Retina (tissue), 1 donor: ENCODE data around the gene SERPINA10.
"Not testable (repeated sequence)": the region's sequence is repeated elsewhere in the genome, so short reads cannot be mapped to it uniquely, and the experiment has no call there.

Experiments
- DNase-seq: peaks from one replicate; pipeline ENCODE4 v3.0.0-alpha.2; 2016

SERPINA10 gene

DNA sequence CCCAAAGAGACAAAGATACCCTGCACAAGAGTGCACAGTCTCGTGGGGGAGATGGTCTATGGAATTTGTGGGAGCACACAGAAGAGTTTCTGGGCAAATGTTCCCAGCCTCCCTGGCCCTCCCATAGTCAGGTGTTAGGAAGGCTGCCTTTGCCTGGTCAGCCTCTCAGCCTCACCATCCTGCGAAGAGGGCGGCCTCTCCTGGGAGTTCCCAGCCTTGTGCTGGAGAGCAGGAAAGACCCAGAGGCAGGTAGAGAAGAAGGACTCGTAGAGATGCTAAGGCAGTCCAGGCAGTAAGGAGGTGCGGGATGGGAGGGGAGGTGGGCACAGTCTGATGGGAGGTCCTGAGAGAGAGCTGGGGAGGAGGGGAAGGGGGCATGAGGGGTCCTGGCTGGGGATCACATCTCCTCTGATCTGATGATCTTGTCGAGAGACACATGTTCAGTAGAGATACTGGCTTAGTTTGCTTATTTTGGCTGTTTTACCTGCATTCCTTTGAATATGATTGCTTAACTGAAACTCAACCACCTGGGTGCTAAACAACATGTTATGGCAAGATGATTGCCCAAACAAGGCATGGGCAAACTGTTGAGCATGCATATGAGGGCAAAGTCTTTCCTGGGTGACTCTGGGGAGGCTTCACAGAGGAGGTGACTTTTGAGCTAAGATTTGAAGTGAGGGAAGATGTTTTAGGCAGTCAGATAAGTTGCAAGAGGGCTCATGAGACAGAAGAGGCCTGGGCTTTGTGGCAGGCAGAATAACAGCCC lies 19.6 kb upstream of the SERPINA10 start:
- DNase-seq, result no peak

DNA sequence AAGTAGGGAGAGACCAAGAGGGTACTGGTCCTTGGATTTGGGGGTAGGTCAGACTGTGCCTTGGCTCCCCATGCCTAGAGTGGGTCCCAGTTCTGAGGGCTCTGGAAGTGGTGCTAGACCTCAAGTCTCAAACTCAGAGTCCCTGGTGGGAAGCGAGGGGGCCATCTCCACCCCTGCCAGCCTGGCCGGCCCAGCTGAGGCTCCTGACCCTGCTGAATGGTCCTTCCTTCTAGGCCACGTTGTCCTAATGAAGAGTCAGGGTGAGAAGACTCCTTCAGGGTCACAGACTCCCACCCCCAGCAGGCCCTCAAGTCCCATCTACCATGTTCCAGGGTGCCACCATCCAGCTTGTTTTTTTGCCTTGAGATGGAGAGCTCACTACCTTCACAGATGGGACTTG lies 17.2 kb upstream of the SERPINA10 start:
- no peak for DNase-seq

DNA sequence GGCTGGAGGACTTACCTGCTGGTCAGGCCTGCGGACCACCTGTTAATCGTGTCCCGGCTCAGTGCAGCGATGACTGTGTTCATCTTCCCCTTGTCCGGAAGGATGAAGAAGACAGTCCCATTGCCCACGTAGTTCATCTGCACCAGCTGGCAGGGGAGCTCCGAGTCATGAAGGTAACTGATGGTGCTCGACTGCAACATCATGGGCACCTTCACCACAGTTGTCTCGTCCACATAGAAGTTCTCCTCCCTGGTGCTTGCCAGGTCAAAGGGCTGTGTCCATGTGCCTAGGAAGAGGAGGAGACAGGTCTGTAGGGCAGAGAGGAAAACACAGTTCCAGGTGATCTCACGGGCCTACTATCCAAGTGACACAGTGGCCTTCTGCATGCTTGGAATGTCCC lies 16.7 kb upstream of the SERPINA10 start:
- no peak for DNase-seq

DNA sequence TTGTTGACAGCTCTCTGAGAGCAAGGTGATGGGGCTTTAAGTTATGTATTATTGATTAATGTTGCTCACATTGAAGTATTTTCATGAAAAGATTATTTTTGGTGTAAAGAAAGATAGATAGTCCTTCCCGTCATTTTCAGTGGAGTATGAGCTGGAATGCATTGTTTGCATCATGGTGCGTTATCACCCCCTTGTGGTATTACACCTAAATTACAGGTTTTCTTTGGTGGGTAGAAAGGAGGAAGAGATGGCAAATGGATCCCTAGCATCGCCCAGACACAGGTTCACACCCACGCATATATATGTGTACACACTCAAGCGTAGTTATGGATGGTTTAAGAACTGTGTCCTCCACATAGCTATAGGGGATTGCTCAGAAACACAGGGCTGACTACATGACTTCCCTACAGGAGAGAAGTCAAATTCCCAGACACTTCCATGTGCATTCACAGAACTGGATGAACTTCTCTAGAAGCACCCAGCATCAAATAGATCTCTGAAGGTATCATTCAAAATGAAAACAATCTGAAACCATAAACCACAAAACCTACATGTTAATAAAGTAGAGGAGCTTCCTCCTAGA lies 14.4 kb upstream of the SERPINA10 start:
- no peak for DNase-seq

DNA sequence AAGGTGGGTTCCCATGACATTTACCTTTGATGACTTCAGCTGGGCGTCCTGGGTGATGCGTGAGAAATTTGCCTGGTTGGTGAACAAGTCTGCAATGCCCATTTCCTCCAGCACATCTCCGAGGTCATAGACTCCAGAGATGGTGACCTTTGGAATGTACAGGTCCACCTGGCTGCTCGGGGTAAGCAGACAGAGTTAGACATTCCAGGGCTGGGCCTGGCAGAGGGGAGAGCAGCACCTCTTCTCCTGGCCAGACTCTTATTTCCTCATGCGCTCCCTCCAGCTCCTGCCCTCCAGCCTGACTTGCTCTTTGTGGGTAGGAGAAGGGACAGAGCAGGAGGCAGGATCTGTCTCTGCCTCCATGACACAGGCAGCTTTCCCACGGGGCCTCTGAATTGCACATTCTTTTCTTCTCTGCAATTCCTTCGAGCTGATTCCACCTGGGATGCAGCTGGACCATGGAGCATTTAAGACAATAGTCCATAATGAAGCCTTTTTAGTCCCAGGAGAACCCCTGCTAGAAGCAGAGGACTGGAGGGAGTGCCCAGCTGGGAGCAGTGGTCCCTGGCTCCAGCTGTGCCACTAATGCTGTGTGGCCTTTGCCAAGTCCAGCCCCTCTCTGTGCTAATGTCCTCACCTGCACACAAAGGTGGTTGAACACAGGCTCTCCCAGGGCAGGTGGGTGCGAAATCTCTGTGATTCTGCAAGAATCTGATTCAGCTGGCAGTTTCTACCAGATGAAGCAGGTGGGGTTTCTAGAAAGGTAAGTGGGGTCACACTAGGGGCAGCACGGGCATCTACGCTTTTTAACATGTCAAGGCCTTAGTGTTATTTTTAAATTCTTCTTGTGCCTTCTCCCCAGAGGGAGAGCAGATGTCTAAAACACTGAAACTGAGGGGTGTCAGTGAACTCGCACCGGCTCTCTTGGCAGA lies 13.2 kb upstream of the SERPINA10 start:
- no peak for DNase-seq

DNA sequence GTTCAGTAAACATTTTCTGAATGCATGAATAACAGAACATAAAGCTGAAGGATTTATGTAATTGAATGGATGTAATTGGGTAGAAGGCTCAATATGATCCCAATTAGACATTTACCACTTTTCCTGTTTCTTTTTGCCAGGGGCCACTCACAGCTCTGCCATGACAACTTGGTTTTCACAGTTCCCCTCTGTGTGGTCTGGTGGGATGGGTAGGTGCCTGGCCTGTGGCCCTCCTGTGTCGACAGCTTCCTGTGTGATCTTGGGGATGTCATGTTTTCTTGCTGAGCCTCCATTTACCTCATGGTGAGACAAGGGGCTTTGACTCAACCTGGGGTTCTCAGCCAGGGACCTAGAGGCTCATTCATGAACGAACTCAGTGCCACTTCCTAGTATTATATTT lies 12.6 kb upstream of the SERPINA10 start:
- no peak for DNase-seq

DNA sequence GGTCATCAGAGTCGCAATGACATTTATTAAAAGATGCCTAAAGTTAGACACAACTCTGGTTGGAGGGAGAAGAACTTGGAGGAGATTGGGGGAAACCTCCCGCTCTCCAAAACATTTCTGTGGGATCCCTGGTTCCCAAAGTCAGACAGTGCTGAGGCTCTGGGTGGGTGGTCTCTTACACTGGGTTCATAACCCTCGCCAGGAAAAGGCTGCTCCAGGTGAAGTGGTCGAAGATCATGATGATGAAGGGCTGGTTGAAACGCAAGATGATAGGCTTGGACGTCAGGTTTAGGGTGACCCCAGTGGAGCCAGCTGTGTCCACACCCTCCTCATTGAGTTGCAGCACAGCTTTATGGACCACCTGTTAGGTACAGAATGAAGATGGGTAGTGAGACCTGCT lies 11.2 kb upstream of the SERPINA10 start:
- DNase-seq, result no peak

DNA sequence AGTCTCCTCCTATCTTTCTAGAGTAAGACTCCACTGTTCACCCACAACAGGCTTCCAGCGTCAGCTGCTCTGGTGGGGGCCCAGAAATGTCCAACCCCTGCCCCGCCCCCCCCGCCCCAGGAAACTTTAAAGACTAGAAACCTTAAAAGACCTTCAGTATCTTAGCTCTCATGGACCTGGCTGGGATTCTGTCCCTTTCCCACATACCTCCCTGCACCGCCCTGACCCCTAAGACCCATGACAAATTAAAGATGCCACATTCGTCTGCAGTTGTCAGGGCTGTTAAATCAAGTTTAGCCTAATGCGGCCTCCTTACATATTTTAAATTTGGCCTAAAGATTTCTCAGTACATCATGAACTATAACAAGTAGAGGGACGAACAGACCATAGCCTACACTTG lies 10.0 kb upstream of the SERPINA10 start:
- DNase-seq, result no peak

DNA sequence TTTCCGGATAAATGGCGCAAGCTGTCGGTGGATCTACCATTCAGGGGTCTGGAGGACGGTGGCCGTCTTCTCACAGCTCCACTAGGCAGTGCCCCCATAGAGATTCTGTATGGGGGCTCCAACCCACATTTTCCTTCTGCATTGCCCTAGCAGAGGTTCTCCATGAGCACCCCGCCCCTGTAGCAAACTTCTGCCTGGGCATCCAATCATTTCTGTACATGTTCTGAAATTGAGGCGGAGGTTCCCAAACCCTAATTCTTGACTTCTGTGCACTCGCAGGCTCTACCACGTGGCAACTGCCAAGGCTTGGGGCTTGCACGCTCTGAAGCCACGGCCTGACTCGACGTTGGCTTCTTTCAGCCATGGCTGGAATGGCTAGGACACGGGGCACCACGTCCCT lies 5.1 kb upstream of the SERPINA10 start:
- DNase-seq, result no peak

DNA sequence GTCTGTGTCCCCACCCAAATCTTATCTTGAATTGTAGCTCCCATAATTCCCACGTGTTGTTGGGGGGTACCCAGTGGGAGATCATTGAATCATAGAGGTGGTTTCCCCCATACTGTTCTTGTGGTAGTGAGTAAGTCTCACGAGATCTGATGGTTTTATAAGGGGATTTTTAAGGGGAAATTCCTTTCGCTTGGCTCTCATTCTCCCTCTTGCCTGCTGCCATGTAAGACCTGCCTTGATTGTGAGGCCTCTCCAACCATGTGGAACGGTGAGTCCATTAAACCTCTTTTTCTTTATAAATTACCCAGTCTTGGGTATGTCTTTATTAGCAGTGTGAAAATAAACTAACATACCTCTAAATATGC lies 3.1 kb upstream of the SERPINA10 start:
- DNase-seq, result not testable (repeated sequence)

DNA sequence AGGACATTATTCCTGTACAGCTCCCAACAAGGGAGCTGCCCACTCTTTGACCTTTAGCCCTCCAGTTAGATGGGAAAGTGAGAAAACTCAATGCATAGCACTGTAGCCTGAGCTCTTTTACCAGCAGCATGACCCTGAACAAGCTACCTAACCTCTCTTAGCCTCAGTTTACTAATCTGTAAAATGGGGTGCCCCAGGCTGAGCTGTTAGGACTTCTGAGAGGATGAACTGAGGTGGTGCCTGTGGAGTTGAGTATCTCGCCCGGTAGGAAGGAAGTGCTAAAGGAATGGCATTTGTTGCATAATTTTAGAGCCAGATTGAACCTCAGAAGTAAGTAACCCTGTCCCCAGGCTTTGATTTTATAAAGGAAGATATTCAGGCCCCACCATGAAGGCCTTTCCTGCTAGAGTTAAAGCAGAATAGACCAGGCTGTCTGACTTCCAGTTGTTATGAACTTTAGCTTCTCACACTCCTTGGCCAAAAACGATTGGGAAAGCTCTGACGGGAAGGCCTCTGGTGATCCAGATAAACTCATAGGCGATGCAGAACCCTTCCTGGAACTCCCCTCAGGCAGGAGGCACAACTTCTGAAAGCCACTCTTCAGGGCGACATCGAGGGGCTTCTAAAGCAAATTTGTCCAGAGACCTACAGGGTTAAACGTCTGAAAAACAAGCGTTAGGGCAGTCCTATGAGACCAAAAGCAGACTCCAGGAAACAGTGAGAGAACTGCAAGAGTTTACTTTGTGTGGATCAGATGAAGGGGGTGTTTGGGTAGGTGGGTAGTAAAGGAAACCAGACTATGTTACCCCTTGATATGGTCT lies 2.5 kb upstream of the SERPINA10 start:
- DNase-seq, result no peak

DNA sequence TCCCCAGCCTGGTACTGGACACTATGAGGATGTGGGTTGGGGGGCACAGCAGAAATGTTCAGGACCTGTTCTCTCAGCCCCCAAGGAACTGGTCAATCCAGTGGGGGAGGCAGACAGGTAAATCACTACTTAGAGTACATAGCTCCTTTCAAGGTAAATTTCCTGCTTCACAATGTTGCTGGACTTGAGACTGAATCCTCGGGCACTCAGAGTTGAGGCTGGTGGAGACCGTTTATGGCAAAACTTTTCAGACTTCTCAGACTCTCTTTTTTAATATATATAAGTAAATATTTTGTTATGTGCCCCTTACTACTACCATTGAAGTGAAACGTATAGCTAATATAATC lies 483 bp upstream of the SERPINA10 start:
- DNase-seq, result no peak

DNA sequence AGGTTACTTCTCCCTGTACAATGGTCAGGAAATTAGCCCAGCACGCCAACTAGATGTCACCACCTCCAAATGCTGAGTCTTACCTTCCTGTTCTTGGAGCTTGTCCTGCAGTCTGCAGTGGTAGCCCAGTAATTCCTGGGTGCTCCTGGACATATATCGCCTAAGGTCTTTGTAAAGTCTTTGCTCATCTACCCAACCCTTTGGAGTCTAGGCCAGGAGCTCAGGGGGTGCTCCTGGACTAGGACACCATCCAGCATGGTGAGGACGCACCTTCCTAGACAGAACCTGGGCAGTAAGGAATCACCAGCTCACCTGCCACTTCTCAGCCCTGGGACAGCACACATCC lies 569 bp downstream of the SERPINA10 start:
- no peak for DNase-seq

DNA sequence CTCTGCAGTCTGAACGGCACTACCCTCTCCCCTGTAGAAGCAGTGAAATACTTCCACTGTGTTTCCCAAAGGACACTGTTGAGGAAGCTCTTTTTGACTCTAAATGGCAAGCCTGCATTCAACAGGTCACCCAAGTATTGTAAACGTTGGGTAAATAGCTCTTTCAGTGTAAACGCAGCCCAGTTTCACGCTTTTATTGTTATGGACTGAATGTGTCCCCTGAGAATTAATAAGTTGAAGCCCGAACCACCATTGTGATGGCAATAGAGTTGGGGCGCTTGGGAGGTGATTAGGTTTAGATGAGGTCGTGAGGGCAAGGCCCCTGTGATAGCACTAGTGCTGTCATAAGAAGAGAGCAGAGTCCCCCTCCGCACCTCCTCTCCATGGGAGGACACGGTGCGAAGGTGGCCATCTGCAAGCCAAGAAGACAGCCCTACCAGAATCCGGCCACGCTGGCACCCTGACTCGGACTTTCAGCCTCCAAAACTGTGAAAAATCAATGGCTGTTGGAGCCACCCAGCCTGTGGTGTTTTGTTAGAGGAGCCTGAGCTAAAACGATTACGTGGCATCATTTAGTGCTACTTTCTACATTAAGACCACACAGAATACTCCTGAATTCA lies 1.1 kb downstream of the SERPINA10 start:
- no peak for DNase-seq

DNA sequence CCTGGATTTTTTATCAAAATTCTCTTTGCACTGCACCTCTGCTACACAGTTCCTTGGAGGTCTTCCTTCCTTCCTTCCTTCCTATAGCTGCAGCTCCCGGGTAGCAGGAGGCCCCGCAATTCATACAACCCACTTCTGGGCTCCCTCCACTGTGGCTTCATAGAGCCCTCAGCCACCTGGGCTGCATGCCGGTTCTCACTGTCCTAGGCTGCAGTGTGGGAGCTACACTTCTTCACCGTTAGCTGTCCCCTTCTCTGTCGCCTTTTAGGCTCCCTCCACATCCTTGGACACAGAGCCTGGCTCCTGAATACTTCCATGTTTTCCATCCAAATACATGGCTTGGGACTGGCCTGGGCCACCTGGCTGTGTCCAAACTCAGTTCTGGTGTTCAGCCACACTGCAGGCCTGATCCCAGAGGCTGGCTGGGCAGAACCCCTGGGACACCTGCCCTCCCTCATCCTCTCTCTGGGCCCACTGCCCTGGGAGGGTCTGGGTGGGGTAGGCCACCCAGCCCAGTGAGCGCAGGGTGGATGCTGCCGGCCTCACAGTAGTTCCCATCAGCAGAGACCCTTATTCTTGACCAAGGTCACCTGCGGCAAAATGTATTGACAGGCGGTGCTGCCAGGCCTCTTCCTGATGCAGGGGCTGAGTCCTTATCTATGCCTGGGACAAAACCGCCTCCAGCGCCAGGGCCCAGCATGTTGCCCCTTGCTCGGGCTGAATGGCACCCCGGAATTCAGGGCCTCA lies 1.7 kb downstream of the SERPINA10 start:
- DNase-seq, result no peak

DNA sequence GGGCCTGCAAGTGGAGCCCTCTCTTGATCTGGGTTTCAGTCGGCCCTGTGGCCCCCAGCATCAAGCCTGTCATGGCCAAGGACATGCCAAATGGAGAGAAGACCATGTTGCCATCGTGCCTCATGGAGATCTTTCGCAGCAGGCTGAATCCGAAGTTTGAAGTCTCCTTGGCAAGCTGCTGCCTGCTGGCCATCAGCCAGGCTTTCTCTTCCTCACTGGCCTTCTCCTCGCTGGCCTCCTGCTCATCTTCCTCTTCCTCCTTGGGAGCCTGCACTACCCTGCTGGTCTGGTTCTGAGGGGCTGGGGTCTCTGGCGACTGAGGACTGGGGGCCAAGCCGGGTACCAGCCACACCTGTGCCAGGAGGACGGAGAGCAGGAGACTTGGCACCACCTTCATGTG lies 2.9 kb downstream of the SERPINA10 start:
- no peak for DNase-seq

DNA sequence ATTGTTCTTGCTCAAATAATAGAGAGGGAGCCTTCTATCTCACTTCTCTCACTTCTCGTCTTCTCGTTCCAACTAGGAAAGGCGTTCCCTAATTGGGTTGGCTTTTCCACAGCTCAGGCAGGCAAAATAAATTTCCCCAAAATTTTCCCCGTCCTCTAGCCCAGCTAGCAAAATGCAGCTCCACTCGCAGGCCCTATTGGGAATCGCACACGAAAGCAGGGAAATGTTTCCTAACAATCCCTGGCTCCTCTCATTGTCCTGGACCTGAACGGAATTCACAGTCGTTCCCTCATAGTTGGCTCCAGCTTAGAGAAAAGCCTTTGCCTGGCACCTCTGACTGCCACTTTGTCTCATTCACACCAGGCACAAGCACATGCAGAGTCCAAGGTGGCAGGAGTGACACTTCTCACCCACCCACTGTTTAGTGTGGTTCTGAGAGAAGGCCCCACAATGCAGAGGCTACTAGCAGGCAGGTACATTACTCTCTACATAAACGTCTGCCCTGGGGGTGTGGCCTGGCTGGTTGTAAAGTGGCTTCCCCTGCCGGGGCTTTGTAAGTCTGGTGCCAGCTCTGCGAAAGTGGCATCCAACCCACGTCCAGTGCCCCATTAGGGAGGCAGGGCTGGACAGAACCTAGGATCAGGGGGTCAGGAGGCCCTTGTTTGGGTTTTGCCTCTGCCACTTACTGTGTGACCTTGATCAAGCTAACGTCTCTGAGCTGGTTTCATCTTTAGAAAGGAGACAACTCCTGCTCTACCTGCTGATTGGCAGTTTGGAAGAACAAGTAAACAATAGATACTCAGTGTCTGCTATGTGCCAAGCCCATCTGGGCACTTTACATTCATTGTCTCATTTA lies 4.2 kb downstream of the SERPINA10 start:
- DNase-seq, result no peak

DNA sequence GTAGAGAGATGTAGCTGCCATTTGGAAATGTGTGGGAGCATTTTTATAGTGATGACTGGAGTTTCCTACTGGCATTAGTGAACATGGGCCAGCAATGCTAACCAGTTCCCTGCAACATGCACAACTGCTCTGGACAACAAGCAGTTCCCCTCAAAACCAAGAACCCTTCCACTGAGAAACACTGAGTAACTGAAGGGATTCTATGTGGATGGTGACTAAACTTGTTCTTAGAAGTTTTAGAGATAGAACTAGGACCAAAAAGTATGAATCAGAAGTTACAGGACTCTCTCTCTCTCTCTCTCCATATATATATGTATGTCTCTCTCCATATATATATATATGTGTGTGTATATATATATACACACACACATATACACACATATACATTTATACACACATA lies 7.9 kb downstream of the SERPINA10 start:
- DNase-seq, result no peak

DNA sequence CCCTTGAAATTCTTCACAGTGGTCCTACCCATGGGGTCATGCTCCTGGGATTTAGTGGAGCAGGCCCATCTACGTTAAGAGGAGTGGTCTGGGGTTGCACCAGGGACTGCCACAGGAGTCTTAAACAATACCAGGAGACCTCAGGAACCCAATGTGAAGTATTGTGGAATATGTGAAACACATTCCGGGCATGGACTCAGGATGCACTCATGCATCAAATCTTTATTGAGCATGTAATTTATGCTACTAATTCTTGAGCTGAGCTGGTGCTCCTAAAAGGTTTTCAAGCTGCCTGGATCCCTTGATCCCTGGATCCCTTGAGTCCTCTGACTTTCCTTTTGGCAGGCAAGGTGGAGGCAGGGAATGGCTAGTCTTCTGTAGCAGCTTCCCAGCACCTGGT lies 8.8 kb downstream of the SERPINA10 start:
- no peak for DNase-seq

DNA sequence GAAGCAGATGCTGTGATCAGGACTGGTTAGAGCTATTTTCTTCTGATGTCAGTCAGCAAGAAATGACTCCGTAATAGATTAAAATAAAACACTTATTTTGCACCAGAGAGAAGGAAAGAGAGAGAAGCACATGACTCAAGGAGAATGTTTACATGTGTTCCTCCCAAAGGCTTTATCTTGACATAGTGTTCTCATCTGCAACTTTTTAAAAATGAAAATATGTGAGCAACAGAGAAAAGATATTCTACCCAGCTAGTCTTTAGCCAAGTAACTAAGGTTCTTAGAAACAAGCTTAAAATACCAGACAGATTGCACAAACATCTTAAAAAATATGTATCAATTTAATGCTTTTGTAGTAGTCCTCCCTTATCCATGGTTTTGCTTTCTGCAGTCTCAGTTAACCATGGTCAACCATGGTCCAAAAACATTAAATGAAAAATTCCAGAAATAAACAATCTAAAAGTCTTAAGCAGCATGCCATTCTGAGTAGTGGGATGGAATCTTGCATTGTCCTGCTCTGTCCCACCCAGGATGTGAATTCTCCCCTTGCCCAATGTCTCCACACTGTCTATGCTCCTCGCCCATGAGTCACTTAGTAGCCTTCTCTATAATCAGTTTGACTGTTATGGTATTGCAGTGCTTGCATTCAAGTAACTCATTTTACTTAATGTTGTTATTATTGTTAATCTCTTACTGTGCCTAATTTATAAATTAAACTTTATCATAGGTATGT lies 9.9 kb downstream of the SERPINA10 start:
- no peak for DNase-seq
